Heart left ventricle (tissue), 16 donors: Measurements from ENCODE around the gene APEH. TPM values are rescaled to one million over a fixed set of nuclear protein-coding genes. Genes with fewer than 3 reads are reported as not detected.

Experiments used
- ATAC-seq, 4 donors: fragments of 200-7000 bp; cut with Tn5 transposase; one replicate each; pipeline ENCODE4 v1.9.1; 2020 to 2022; ENCODE audit warnings: moderate library complexity in 4 of 4, mild to moderate bottlenecking in 3 of 4, moderate number of reproducible peaks in 1 of 4
- DNase-seq, 5 donors: peaks; one replicate each; pipeline ENCODE4 v3.0.0-alpha.2; 2020
- H3K27ac ChIP-seq, 12 donors: fragments of 200-600 bp; sonication (generic) in 4 of 12; one replicate each; pipeline versions ENCODE4 v1.5.0 to v1.8.0; 2016 to 2022; ENCODE audit warnings: mild to moderate bottlenecking in 2 of 12
- H3K27me3 ChIP-seq, 9 donors: fragments of 200-600 bp; sonication (generic) in 2 of 9; one replicate each; pipeline versions ENCODE4 v1.5.1 to v1.8.0; 2016 to 2022; ENCODE audit warnings: mild to moderate bottlenecking in 3 of 9
- H3K36me3 ChIP-seq, 9 donors: fragments of 200-600 bp; sonication (generic) in 2 of 9; one replicate each; pipeline versions ENCODE4 v1.5.0 to v1.8.0; 2018 to 2022; ENCODE audit warnings: mild to moderate bottlenecking in 2 of 9
- H3K4me1 ChIP-seq, 12 donors: fragments of 200-600 bp; sonication (generic) in 4 of 12; one replicate each; pipeline versions ENCODE4 v1.5.0 to v1.8.0; 2016 to 2022; ENCODE audit warnings: mild to moderate bottlenecking in 3 of 12
- H3K4me3 ChIP-seq, 12 donors: fragments of 200-600 bp; sonication (generic) in 4 of 12; one replicate each; pipeline versions ENCODE4 v1.5.0 to v1.8.0; 2017 to 2022; ENCODE audit warnings: mild to moderate bottlenecking in 9 of 12, moderate library complexity in 4 of 12
- H3K9me3 ChIP-seq, 12 donors: fragments of 200-600 bp; sonication (generic) in 4 of 12; one replicate each; pipeline versions ENCODE4 v1.5.0 to v1.8.0; 2016 to 2022; ENCODE audit warnings: mild to moderate bottlenecking in 1 of 12
- CTCF ChIP-seq, 12 donors: fragments of 200-600 bp; sonication (generic) in 4 of 12; IDR thresholded peaks; one replicate each; pipeline versions ENCODE4 v1.5.0 to v1.8.0; 2018 to 2022; ENCODE audit warnings: antibody characterized with exemption in 12 of 12, mild to moderate bottlenecking in 5 of 12
- POLR2A ChIP-seq, 2 donors: fragments of 450-650 bp; IDR thresholded peaks; one replicate each; pipeline ENCODE4 v1.6.1; 2017; ENCODE audit warnings: antibody characterized with exemption in 2 of 2, mild to moderate bottlenecking in 2 of 2, moderate library complexity in 2 of 2
- WGBS, 4 donors: extraction: QIAGEN DNeasy Blood & Tissue Kit in 2 of 4; methylation state at CpG; one replicate each; pipeline versions ENCODE4 v1.1.5 to v1.1.7; 2013 to 2018; 5-methylcytosine and 5-hydroxymethylcytosine counted together
- intact Hi-C, 10 donors: fragments of 100-400 bp; cut with DNase I; formaldehyde crosslinking; loops; one replicate each; pipeline versions ENCODE4 v1.11.1 to v1.14.2; 2022
- polyA plus RNA-seq, 2 donors: library from polyadenylated mRNA; stranded (reverse); fragments of 200-250 nt; gene quantifications; one replicate each; pipeline ENCODE4 v1.2.3, GENCODE V29; 2013
- total RNA-seq, 9 donors: library from RNA; depleted of rRNA in 2 of 9; stranded (reverse); fragments of >200 nt in 2 of 9; fragmentation: NEBNext Ultra II Directional in 3 of 9; extraction: Animal tissue kit (Norgen Biotek cat#: 25700) in 3 of 9; gene quantifications; one replicate each; pipeline versions ENCODE4 v1.1.0 to v1.2.4, GENCODE V29; 2016 to 2023
- donor health status: ischemic (EF 13 %, LVEDD 7.1; RV severe dilation, severe dysfunction).
- donor health status: healthy with polysubstance abuse.
- donor health status: DM: no; HTN: yes; CAD: no.
- donor health status: DM: no; HTN: no; CAD: no.
- donor health status: ischemic (EF 25% LVEDD 6.9; RV normal size, moderate dysfunction).
- donor health status: ischemic (EF 25% LVEDD 5.7; RV mildly dilated, moderate dysfunction).
- donor health status: healthy.
- donor health status: DM: yes; HTN: yes; CAD: no.
- donor health status: ischemic (EF 35%, LVEDD 5.7; RV mildly dilated, moderate dysfunction).
- donor health status: nonischemic (EF 11% LVEDD 7.7; RV severe dilation, severe dysfunction).
- donor health status: DM: yes; HTN: yes; CAD: no.
- donor health status: PGD.
- donor health status: ischemic (EF 29% LVEDD 5.4; RV normal size, mild dysfunction).
- donor health status: nonischemic (EF 23%, LVEDD 6.1; RV moderate dilation, normal function).

The APEH gene
- total and polyA plus RNA-seq, 11 donors: 18.3 to 136 (median 102) TPM

GRCh38 chr3:49652218-49652902, 21.8 kb upstream of the APEH start:
- WGBS, 4 donors: 88 to 90% (median 89%) methylated on average over 33 to 36 of the region's 36 CpGs
- Histone ChIP-seq H3K36me3 (peaks cover 0 to 12% (median 0%) of the 10 kb centered on the region in 9 donors), H3K9me3 (no peaks in the 10 kb centered on the region), H3K27ac (no peak overlapping the region), H3K4me1 (peaks cover 0 to 23% (median 10%) of the 10 kb centered on the region in 12 donors), H3K27me3 (no peaks in the 10 kb centered on the region), H3K4me3 (no peak overlapping the region)
- DNase-seq: peak in 1 of 5 donors; percentile 40
- intact Hi-C loops: no loop called here
- TF ChIP-seq CTCF (IDR thresholded peaks at IDR 0.05) (no peak), POLR2A (IDR thresholded peaks at IDR 0.05) (no peak)
- ATAC-seq: no peak

- Histone ChIP-seq H3K4me3 (no peak overlapping the region), H3K36me3 (peaks cover 0 to 12% (median 0%) of the 10 kb centered on the region in 9 donors), H3K4me1 (peaks cover 0 to 17% (median 7%) of the 10 kb centered on the region in 12 donors), H3K27ac (no peak overlapping the region), H3K27me3 (no peaks in the 10 kb centered on the region), H3K9me3 (no peaks in the 10 kb centered on the region)
- 88 to 92% (median 90%) methylated on average over 13 to 21 of the region's 21 CpGs for WGBS, 4 donors
- intact Hi-C loops: no loop called here
- peak in 1 of 5 donors; percentile 42 for DNase-seq
- TF ChIP-seq CTCF (IDR thresholded peaks at IDR 0.05): no peak
- no peak for TF ChIP-seq POLR2A (IDR thresholded peaks at IDR 0.05)
- ATAC-seq: no peak
These were observed 21.2 kb upstream of the APEH start for GRCh38 chr3:49652903-49653415.

GRCh38 chr3:49653621-49654020, 20.5 kb upstream of the APEH start:
- WGBS, 4 donors: 75 to 90% (median 80%) methylated on average over 3 to 8 of the region's 8 CpGs
- no peak overlapping the region for H3K27ac ChIP-seq
- no peak overlapping the region for H3K4me3 ChIP-seq
- TF ChIP-seq POLR2A (IDR thresholded peaks at IDR 0.05) (no peak), CTCF (IDR thresholded peaks at IDR 0.05) (no peak)
- DNase-seq (peak in 1 of 5 donors; percentile 44), ATAC-seq (no peak)
- intact Hi-C loops: no loop called here
- H3K9me3 ChIP-seq: no peaks in the 10 kb centered on the region
- peaks cover 0 to 12% (median 0%) of the 10 kb centered on the region in 9 donors for H3K36me3 ChIP-seq
- no peaks in the 10 kb centered on the region for H3K27me3 ChIP-seq
- peaks cover 0 to 10% (median under 1%) of the 10 kb centered on the region in 12 donors for H3K4me1 ChIP-seq

- Histone ChIP-seq H3K4me1 (peaks cover 0 to 5% (median 0%) of the 10 kb centered on the region in 12 donors), H3K4me3 (no peak overlapping the region), H3K36me3 (peaks cover 0 to 12% (median 0%) of the 10 kb centered on the region in 9 donors), H3K9me3 (no peaks in the 10 kb centered on the region), H3K27me3 (no peaks in the 10 kb centered on the region), H3K27ac (no peak overlapping the region)
- no peak for DNase-seq
- intact Hi-C loops: no loop called here
- no peak for ATAC-seq
- TF ChIP-seq CTCF (IDR thresholded peaks at IDR 0.05) (no peak), POLR2A (IDR thresholded peaks at IDR 0.05) (no peak)
- 85 to 95% (median 93%) methylated on average over 15 to 17 of the region's 17 CpGs for WGBS, 4 donors
These were observed 19.9 kb upstream of the APEH start for GRCh38 chr3:49654176-49654825.
